Gastrocnemius medialis (tissue), 4 donors: Measurements from ENCODE around the gene MPPED1. TPM values are rescaled to one million over a fixed set of nuclear protein-coding genes. Genes with fewer than 3 reads are reported as not detected.
A peak's percentile ranks its signal among the peaks of the same experiment; 100 is the strongest.

Experiments
- ATAC-seq, 2 donors: fragments of 150-250 bp; one replicate each; pipeline ENCODE4 v1.9.1; 2016
- DNase-seq, 2 donors: peaks; one replicate each; pipeline ENCODE4 v3.0.0-alpha.2; 2019
- H3K27ac ChIP-seq, 4 donors: fragments of 200-600 bp; sonication (generic); 1 replicate in 1 of 4; 2 replicates in 3 of 4; pipeline ENCODE4 v1.5.1; 2016 to 2018; ENCODE audit warnings: mild to moderate bottlenecking in 2 of 4, moderate library complexity in 1 of 4
- H3K27me3 ChIP-seq, 3 donors: fragments of 200-600 bp; sonication (generic) in 2 of 3; 1 replicate in 1 of 3; 2 replicates in 2 of 3; pipeline versions ENCODE4 v1.5.1 to v1.6.0; 2016 to 2019; ENCODE audit warnings: mild to moderate bottlenecking in 1 of 3, moderate library complexity in 1 of 3
- H3K36me3 ChIP-seq, 2 donors: fragments of 200-600 bp; sonication (generic) in 1 of 2; one replicate each; pipeline ENCODE4 v1.5.1; 2017 to 2018
- H3K4me1 ChIP-seq, 2 donors: fragments of 200-600 bp; sonication (generic) in 1 of 2; one replicate each; pipeline ENCODE4 v1.5.1; 2016 to 2017; ENCODE audit warnings: mild to moderate bottlenecking in 2 of 2
- H3K4me3 ChIP-seq, 4 donors: fragments of 200-600 bp; sonication (generic) in 3 of 4; 1 replicate in 1 of 4; 2 replicates in 3 of 4; pipeline ENCODE4 v1.5.1; 2016 to 2019; ENCODE audit warnings: mild to moderate bottlenecking in 2 of 4
- H3K9me3 ChIP-seq, 3 donors: fragments of 200-600 bp; sonication (generic) in 2 of 3; 1 replicate in 1 of 3; 2 replicates in 2 of 3; pipeline ENCODE4 v1.5.1; 2016 to 2019
- CTCF ChIP-seq, 5 experiments: fragments of 450-650 bp in 3 of 5; fragments of 200-600 bp in 2 of 5; sonication (generic) in 2 of 5; IDR thresholded peaks in 4 of 5; conservative IDR thresholded peaks in 1 of 5; 1 replicate in 4 of 5; 2 replicates in 1 of 5; pipeline ENCODE4 v1.5.1; 2016 to 2019; ENCODE audit warnings: antibody characterized with exemption in 5 of 5, mild to moderate bottlenecking in 3 of 5, moderate library complexity in 3 of 5
- POLR2A ChIP-seq, 2 donors: fragments of 450-650 bp; IDR thresholded peaks; one replicate each; pipeline ENCODE4 v1.6.1; 2017; ENCODE audit warnings: antibody characterized with exemption in 2 of 2, mild to moderate bottlenecking in 2 of 2, moderate library complexity in 2 of 2
- in situ Hi-C, 4 donors: fragments of 200-750 bp; cut with MboI; loops; one replicate each; pipeline versions ENCODE4 v1.15.0 to v1.8.0; 2017; ENCODE audit warnings: low sequenced_read_pairs in 4 of 4
- intact Hi-C: fragments of 100-400 bp; cut with DNase I; formaldehyde crosslinking; loops from one replicate; pipeline ENCODE4 v1.15.1; 2023; ENCODE audit warnings: low total_unique reads
- total RNA-seq, 4 donors: library from RNA; depleted of rRNA; stranded (reverse); fragments of >200 nt; gene quantifications; one replicate each; pipeline versions ENCODE4 v1.1.0 to v1.2.3, GENCODE V29; 2016

MPPED1 gene
- total RNA-seq, 4 donors from 2014 or later: not detected

GRCh38 chr22:43377896-43378704, 33.7 kb upstream of the MPPED1 start:
- no peak for TF ChIP-seq CTCF (IDR thresholded peaks at IDR 0.05 in 4 of 5, conservative IDR thresholded peaks at IDR 0.05 in 1 of 5)
- TF ChIP-seq POLR2A (IDR thresholded peaks at IDR 0.05): no peak
- in situ Hi-C loops (loop anchor here in 2 of 4 donors (25.0 kb wide), 2 partner anchors 459 to 1259 kb away; no protein-coding TSS in a partner anchor), intact Hi-C loops (no loop called here)
- no peak for ATAC-seq
- no peak for DNase-seq
- Histone ChIP-seq H3K9me3 (peaks cover 0 to 6% (median 0%) of the 10 kb centered on the region in 3 donors), H3K27me3 (peaks cover 0 to 32% (median 13%) of the 10 kb centered on the region in 3 donors), H3K36me3 (no peaks in the 10 kb centered on the region), H3K27ac (no peak overlapping the region), H3K4me1 (no peaks in the 10 kb centered on the region), H3K4me3 (no peak overlapping the region)

- peaks cover 3 to 23% (median 8%) of the 10 kb centered on the region in 3 donors for H3K27me3 ChIP-seq
- H3K36me3 ChIP-seq: no peaks in the 10 kb centered on the region
- TF ChIP-seq CTCF (IDR thresholded peaks at IDR 0.05 in 4 of 5, conservative IDR thresholded peaks at IDR 0.05 in 1 of 5) (no peak), POLR2A (IDR thresholded peaks at IDR 0.05) (no peak)
- no peak for ATAC-seq
- in situ Hi-C loops: loop anchor here in 2 of 4 donors (25.0 kb wide), 2 partner anchors 456 to 1256 kb away; no protein-coding TSS in a partner anchor
- H3K9me3 ChIP-seq: no peaks in the 10 kb centered on the region
- H3K4me1 ChIP-seq: no peaks in the 10 kb centered on the region
- no peak overlapping the region for H3K4me3 ChIP-seq
- DNase-seq: no peak
- no peak overlapping the region for H3K27ac ChIP-seq
- intact Hi-C loops: loop anchor here (10.0 kb wide), 1 partner anchor 503 kb away; no protein-coding TSS in a partner anchor
These were observed 30.1 kb upstream of the MPPED1 start for GRCh38 chr22:43381693-43382092.

- TF ChIP-seq CTCF (IDR thresholded peaks at IDR 0.05 in 4 of 5, conservative IDR thresholded peaks at IDR 0.05 in 1 of 5): no peak
- in situ Hi-C loops: loop anchor here in 2 of 4 donors (25.0 kb wide), 2 partner anchors 452 to 1252 kb away; no protein-coding TSS in a partner anchor
- H3K27me3 ChIP-seq: peaks cover 15 to 28% (median 17%) of the 10 kb centered on the region in 3 donors
These were observed 27.0 kb upstream of the MPPED1 start for GRCh38 chr22:43384863-43385262.

GRCh38 chr22:43385770-43386641, 25.8 kb upstream of the MPPED1 start:
- no peaks in the 10 kb centered on the region for H3K36me3 ChIP-seq
- intact Hi-C loops (loop anchor here (1.0 to 10.0 kb wide), 3 partner anchors 111 to 499 kb away; no protein-coding TSS in a partner anchor), in situ Hi-C loops (loop anchor here in 2 of 4 donors (25.0 kb wide), 2 partner anchors 451 to 1251 kb away; no protein-coding TSS in a partner anchor)
- H3K27ac ChIP-seq: no peak overlapping the region
- TF ChIP-seq POLR2A (IDR thresholded peaks at IDR 0.05) (no peak), CTCF (IDR thresholded peaks at IDR 0.05 in 4 of 5, conservative IDR thresholded peaks at IDR 0.05 in 1 of 5) (peak; percentile 59 to 88 (median 72))
- no peaks in the 10 kb centered on the region for H3K4me1 ChIP-seq
- H3K9me3 ChIP-seq: no peaks in the 10 kb centered on the region
- no peak overlapping the region for H3K4me3 ChIP-seq
- DNase-seq: peak; percentile 39 to 40
- ATAC-seq: peak; percentile 60 to 75
- H3K27me3 ChIP-seq: peaks cover 15 to 28% (median 17%) of the 10 kb centered on the region in 3 donors

More at GRCh38 chr22:43384863-43385262, 27.0 kb upstream of the MPPED1 start:
- H3K4me1 ChIP-seq: no peaks in the 10 kb centered on the region
- intact Hi-C loops: loop anchor here (1.0 to 10.0 kb wide), 3 partner anchors 110 to 500 kb away; no protein-coding TSS in a partner anchor
- H3K9me3 ChIP-seq: no peaks in the 10 kb centered on the region
- no peak overlapping the region for H3K27ac ChIP-seq
- DNase-seq (no peak), ATAC-seq (no peak)
- no peaks in the 10 kb centered on the region for H3K36me3 ChIP-seq
- no peak overlapping the region for H3K4me3 ChIP-seq
